Erythroblast (primary cell): ENCODE measurements around the gene SPAG9.

Experiments
- GATA1 ChIP-seq: IDR thresholded peaks from 2 replicates; pipeline ENCODE4 v1.6.1; 2011; ENCODE audit warnings: low read depth, mild to moderate bottlenecking, control low read depth, low read length, moderate library complexity
- POLR2A ChIP-seq: IDR thresholded peaks from 2 replicates; pipeline ENCODE4 v1.6.1; 2011; ENCODE audit warnings: mild to moderate bottlenecking, low read length

DNA sequence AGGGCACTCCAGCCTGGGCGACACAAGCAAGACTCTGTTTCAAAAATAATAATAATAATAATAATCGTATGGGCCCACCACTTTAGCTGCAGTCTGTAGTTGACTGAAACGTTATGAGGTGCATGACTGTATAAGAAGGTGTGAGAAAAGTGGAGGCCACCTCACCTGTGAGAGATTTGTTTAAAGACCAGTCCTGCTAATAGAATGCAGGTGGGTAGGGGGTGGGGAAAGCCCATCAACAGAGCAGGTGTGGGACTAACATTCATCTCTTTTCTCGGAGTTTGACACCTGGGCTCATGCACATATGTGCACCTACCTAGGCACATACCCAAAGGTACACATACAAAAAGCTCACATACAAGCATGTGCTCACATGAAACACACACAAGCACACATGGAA, 186.5 kb downstream of the SPAG9 start:
- TF ChIP-seq POLR2A (no peak), GATA1 (no peak)
